Measurements from ENCODE around the gene RPL10A. TPM values are rescaled to one million over a fixed set of nuclear protein-coding genes. Genes with fewer than 3 reads are reported as not detected.

RPL10A gene
- total RNA-seq, 1 experiment from 2014 or later = 1,082 TPM

- DNase-seq = no peak
- Mint-ChIP-seq H3K4me1 (ENCODE audit: low read depth, unreplicated experiment) (peaks cover 15% of the 10 kb centered on the region), H3K27me3 (ENCODE audit: insufficient read depth, unreplicated experiment) (no peaks in the 10 kb centered on the region), H3K4me3 (ENCODE audit: unreplicated experiment) (no peak overlapping the region), H3K36me3 (ENCODE audit: insufficient read depth, unreplicated experiment) (peaks cover 81% of the 10 kb centered on the region), H3K27ac (ENCODE audit: unreplicated experiment) (no peak overlapping the region), H3K9me3 (ENCODE audit: unreplicated experiment) (no peaks in the 10 kb centered on the region)
- Histone ChIP-seq H3K4me3 (ENCODE audit: low read depth, low read length) (no peak overlapping the region), H3K27me3 (replicated peaks; ENCODE audit: control insufficient read depth, insufficient read depth, low read length) (no peaks in the 10 kb centered on the region), H3K9me3 (no peaks in the 10 kb centered on the region), H3K36me3 (ENCODE audit: control insufficient read depth, insufficient read depth, low read length) (peaks cover 10% of the 10 kb centered on the region), H3K4me1 (peaks cover 8% of the 10 kb centered on the region)
- intact Hi-C loops (cut with micrococcal nuclease; ENCODE audit: unreplicated experiment) = no loop called here
- ChIA-PET CTCF (no interaction called here), POLR2A (interaction anchor here (1.1 kb wide), 1 partner anchor 12 kb away, joined by 4 read pairs; the partner anchor contains the start of gene RPL10A)
- no peak for TF ChIP-seq CTCF (IDR thresholded peaks at IDR 0.05; ENCODE audit: insufficient read depth in 1 of 2, low read depth in 1 of 2, low read length in 1 of 2, severe bottlenecking in 1 of 2, unreplicated experiment in 1 of 2)
- BruUV-seq (replicated peaks) = no TSS peak
Observed at GRCh38 chr6:35480176-35480575, 12.0 kb downstream of the RPL10A start.

- ChIA-PET CTCF (no interaction called here), POLR2A (interaction anchor here (0.7 kb wide), 1 partner anchor 10 kb away, joined by 5 read pairs; no protein-coding TSS in a partner anchor)
- no peak overlapping the region for H3K4me3 ChIP-seq (ENCODE audit: low read depth, low read length)
- Mint-ChIP-seq H3K4me1 (ENCODE audit: low read depth, unreplicated experiment) (peaks cover 21% of the 10 kb centered on the region), H3K27me3 (ENCODE audit: insufficient read depth, unreplicated experiment) (no peaks in the 10 kb centered on the region), H3K27ac (ENCODE audit: unreplicated experiment) (no peak overlapping the region), H3K9me3 (ENCODE audit: unreplicated experiment) (no peaks in the 10 kb centered on the region), H3K36me3 (ENCODE audit: insufficient read depth, unreplicated experiment) (peaks cover 81% of the 10 kb centered on the region), H3K4me3 (ENCODE audit: unreplicated experiment) (no peak overlapping the region)
- H3K36me3 ChIP-seq (ENCODE audit: control insufficient read depth, insufficient read depth, low read length) = peaks cover 10% of the 10 kb centered on the region
- intact Hi-C loops (cut with micrococcal nuclease; ENCODE audit: unreplicated experiment) = no loop called here
- no peaks in the 10 kb centered on the region for H3K9me3 ChIP-seq
- DNase-seq = no peak
- peaks cover 16% of the 10 kb centered on the region for H3K4me1 ChIP-seq
- TF ChIP-seq CTCF (IDR thresholded peaks at IDR 0.05; ENCODE audit: insufficient read depth in 1 of 2, low read depth in 1 of 2, low read length in 1 of 2, severe bottlenecking in 1 of 2, unreplicated experiment in 1 of 2) = no peak
- no peaks in the 10 kb centered on the region for H3K27me3 ChIP-seq (replicated peaks; ENCODE audit: control insufficient read depth, insufficient read depth, low read length)
- no TSS peak for BruUV-seq (replicated peaks)
Observed at GRCh38 chr6:35481226-35481625, 13.0 kb downstream of the RPL10A start.

- Histone ChIP-seq H3K36me3 (ENCODE audit: control insufficient read depth, insufficient read depth, low read length) (peaks cover 10% of the 10 kb centered on the region), H3K9me3 (no peaks in the 10 kb centered on the region), H3K4me3 (ENCODE audit: low read depth, low read length) (no peak overlapping the region), H3K4me1 (peaks cover 33% of the 10 kb centered on the region), H3K27me3 (replicated peaks; ENCODE audit: control insufficient read depth, insufficient read depth, low read length) (no peaks in the 10 kb centered on the region)
- CTCF ChIA-PET = no interaction called here
- no peak for DNase-seq
- H3K36me3 Mint-ChIP-seq (ENCODE audit: insufficient read depth, unreplicated experiment) = peaks cover 76% of the 10 kb centered on the region
- BruUV-seq (replicated peaks) = no TSS peak
- TF ChIP-seq CTCF (IDR thresholded peaks at IDR 0.05; ENCODE audit: insufficient read depth in 1 of 2, low read depth in 1 of 2, low read length in 1 of 2, severe bottlenecking in 1 of 2, unreplicated experiment in 1 of 2) = no peak
- H3K9me3 Mint-ChIP-seq (ENCODE audit: unreplicated experiment) = no peaks in the 10 kb centered on the region
- H3K4me1 Mint-ChIP-seq (ENCODE audit: low read depth, unreplicated experiment) = peaks cover 33% of the 10 kb centered on the region
- POLR2A ChIA-PET = no interaction called here
- no peak overlapping the region for H3K4me3 Mint-ChIP-seq (ENCODE audit: unreplicated experiment)
- peak overlapping the region; percentile 98 for H3K27ac Mint-ChIP-seq (ENCODE audit: unreplicated experiment)
- intact Hi-C loops (cut with micrococcal nuclease; ENCODE audit: unreplicated experiment) = no loop called here
- no peaks in the 10 kb centered on the region for H3K27me3 Mint-ChIP-seq (ENCODE audit: insufficient read depth, unreplicated experiment)
Observed at GRCh38 chr6:35483062-35483461, 14.9 kb downstream of the RPL10A start.

Measured in Caco-2 (cell line).